Measurements from ENCODE around the gene CPM. TPM values are rescaled to one million over a fixed set of nuclear protein-coding genes. Genes with fewer than 3 reads are reported as not detected.
"Not testable (repeated sequence)": the region's sequence is repeated elsewhere in the genome, so short reads cannot be mapped to it uniquely, and the experiment has no call there.

Gene CPM
- total and polyA plus RNA-seq, 3 experiments from 2014 or later, result 0.26 to 1.9 (median 1.6) TPM

- H3K27me3 Mint-ChIP-seq, result peaks cover 0 to 4% of the 10 kb centered on the region in 2 donors
- peak overlapping the region; percentile 4 for H3K27ac ChIP-seq (ENCODE audit: low read depth, low read length)
- DNase-seq, result no peak
- no peaks in the 10 kb centered on the region for H3K9me3 ChIP-seq (ENCODE audit: low read length)
- POLR2A ChIA-PET, result interaction anchor here (0.7 kb wide), 1 partner anchor 203 kb away, joined by 3 read pairs; no protein-coding TSS in a partner anchor
- peak overlapping the region in 3 of 7 donors; percentile 6 to 50 (median 31) for H3K4me3 Mint-ChIP-seq
- CTCF ChIA-PET, result interaction anchor here (1.0 to 2.9 kb wide), 3 partner anchors 9 to 17 kb away, joined by 3 to 9 read pairs (median 3); no protein-coding TSS in a partner anchor
- no peaks in the 10 kb centered on the region for H3K9me3 Mint-ChIP-seq
- H3K4me3 ChIP-seq (ENCODE audit: low read length), result no peak overlapping the region
- peak overlapping the region in 7 of 8 donors; percentile 1 to 84 (median 26) for H3K27ac Mint-ChIP-seq
- H3K36me3 ChIP-seq (ENCODE audit: insufficient read depth, low read length), result peaks cover 36% of the 10 kb centered on the region
- H3K4me1 ChIP-seq (ENCODE audit: insufficient read depth, low read length), result peaks cover 35% of the 10 kb centered on the region
- no peaks in the 10 kb centered on the region for H3K27me3 ChIP-seq (ENCODE audit: insufficient read depth, low read length, poor library complexity, severe bottlenecking)
- H3K36me3 Mint-ChIP-seq, result peaks cover 0 to 74% (median 12%) of the 10 kb centered on the region in 3 donors
- H3K4me1 Mint-ChIP-seq, result peaks cover 46 to 70% (median 69%) of the 10 kb centered on the region in 3 donors
Observed at GRCh38 chr12:68812553-68813241, 120.3 kb downstream of the CPM start.

GRCh38 chr12:68811573-68811972 lies 121.4 kb downstream of the CPM start:
- peaks cover 42% of the 10 kb centered on the region for H3K4me1 ChIP-seq (ENCODE audit: insufficient read depth, low read length)
- H3K27me3 ChIP-seq (ENCODE audit: insufficient read depth, low read length, poor library complexity, severe bottlenecking); H3K4me3 ChIP-seq (ENCODE audit: low read length); POLR2A ChIA-PET; H3K27me3 Mint-ChIP-seq; H3K27ac ChIP-seq (ENCODE audit: low read depth, low read length); H3K9me3 ChIP-seq (ENCODE audit: low read length); H3K9me3 Mint-ChIP-seq; DNase-seq: not testable (repeated sequence)
- peaks cover 0 to 70% (median 11%) of the 10 kb centered on the region in 3 donors for H3K36me3 Mint-ChIP-seq
- H3K4me3 Mint-ChIP-seq, result peak overlapping the region in 2 of 7 donors; percentile 51 to 59
- H3K36me3 ChIP-seq (ENCODE audit: insufficient read depth, low read length), result peaks cover 30% of the 10 kb centered on the region
- peak overlapping the region in 4 of 8 donors; percentile 17 to 65 (median 30) for H3K27ac Mint-ChIP-seq
- peaks cover 51 to 73% (median 73%) of the 10 kb centered on the region in 3 donors for H3K4me1 Mint-ChIP-seq
- CTCF ChIA-PET, result interaction anchor here (0.7 to 1.2 kb wide), 2 partner anchors 19 to 345 kb away, joined by 3 to 6 read pairs; no protein-coding TSS in a partner anchor

- H3K9me3 ChIP-seq (ENCODE audit: low read length); H3K27me3 ChIP-seq (ENCODE audit: insufficient read depth, low read length, poor library complexity, severe bottlenecking); H3K4me3 ChIP-seq (ENCODE audit: low read length); H3K27me3 Mint-ChIP-seq; POLR2A ChIA-PET; H3K27ac ChIP-seq (ENCODE audit: low read depth, low read length); H3K9me3 Mint-ChIP-seq; DNase-seq; CTCF ChIA-PET: not testable (repeated sequence)
- Histone ChIP-seq H3K36me3 (ENCODE audit: insufficient read depth, low read length) (peaks cover 24% of the 10 kb centered on the region), H3K4me1 (ENCODE audit: insufficient read depth, low read length) (peaks cover 40% of the 10 kb centered on the region)
- Mint-ChIP-seq H3K4me3 (peak overlapping the region in 6 of 7 donors; percentile 64 to 97 (median 95)), H3K36me3 (peaks cover 0 to 62% (median 8%) of the 10 kb centered on the region in 3 donors), H3K4me1 (peaks cover 47 to 62% (median 58%) of the 10 kb centered on the region in 3 donors), H3K27ac (peak overlapping the region in 4 of 8 donors; percentile 35 to 98 (median 89))
Observed at GRCh38 chr12:68810027-68810389, 123.0 kb downstream of the CPM start.

DNA sequence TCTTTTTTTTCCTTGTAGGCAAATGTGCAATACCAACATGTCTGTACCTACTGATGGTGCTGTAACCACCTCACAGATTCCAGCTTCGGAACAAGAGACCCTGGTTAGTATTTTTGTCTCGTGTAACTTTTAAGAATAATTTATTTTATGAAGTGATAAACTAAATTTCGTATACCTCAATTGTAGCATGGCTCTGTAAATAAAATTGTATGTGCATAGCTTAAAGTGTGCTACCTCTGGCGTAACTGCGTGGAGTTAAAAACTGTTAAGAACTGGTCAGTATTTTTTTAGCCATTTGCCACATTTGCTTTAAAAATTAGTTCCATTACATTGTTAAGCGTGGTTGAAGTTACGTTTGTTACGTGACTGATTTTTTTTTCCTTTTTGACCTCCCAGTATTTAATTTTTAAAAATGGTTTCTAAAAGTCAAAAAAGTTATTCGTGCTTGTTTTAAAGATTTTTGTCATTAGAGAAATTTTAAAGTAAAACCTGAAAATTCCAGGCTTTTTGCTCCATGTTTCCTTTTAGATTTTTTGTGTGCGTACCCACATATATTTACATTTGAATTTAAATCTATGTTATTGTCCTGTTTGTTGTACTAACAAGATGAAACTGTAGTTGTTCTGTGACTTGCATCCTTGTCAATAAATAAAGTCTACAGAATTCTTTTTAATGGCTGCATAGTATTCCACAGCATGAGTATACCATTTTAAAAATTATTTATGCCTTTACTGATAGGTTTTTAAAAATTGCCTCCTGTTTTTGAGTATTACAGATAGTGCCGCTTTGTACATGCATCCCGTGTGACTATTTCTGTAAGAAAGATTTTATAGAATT lies 123.6 kb downstream of the CPM start:
- CTCF ChIA-PET, result interaction anchor here (1.0 to 3.2 kb wide), 5 partner anchors 8 to 63 kb away, joined by 3 to 20 read pairs (median 15); partner anchors contain the start of gene SLC35E3
- H3K36me3 ChIP-seq (ENCODE audit: insufficient read depth, low read length), result peaks cover 18% of the 10 kb centered on the region
- Mint-ChIP-seq H3K4me3 (peak overlapping the region; percentile 92 to 97 (median 95)), H3K27me3 (peaks cover 0 to 4% of the 10 kb centered on the region in 2 donors), H3K36me3 (peaks cover 0 to 56% (median 8%) of the 10 kb centered on the region in 3 donors), H3K27ac (peak overlapping the region; percentile 96 to 99 (median 98)), H3K4me1 (peaks cover 42 to 56% (median 52%) of the 10 kb centered on the region in 3 donors), H3K9me3 (no peaks in the 10 kb centered on the region)
- peaks cover 34% of the 10 kb centered on the region for H3K4me1 ChIP-seq (ENCODE audit: insufficient read depth, low read length)
- no peaks in the 10 kb centered on the region for H3K27me3 ChIP-seq (ENCODE audit: insufficient read depth, low read length, poor library complexity, severe bottlenecking)
- peak overlapping the region; percentile 87 for H3K4me3 ChIP-seq (ENCODE audit: low read length)
- peak overlapping the region; percentile 95 for H3K27ac ChIP-seq (ENCODE audit: low read depth, low read length)
- DNase-seq, result no peak
- POLR2A ChIA-PET, result interaction anchor here (0.6 to 2.2 kb wide), 4 partner anchors 63 to 521 kb away, joined by 3 to 6 read pairs (median 4); partner anchors contain the start of genes NUP107 and SLC35E3
- no peaks in the 10 kb centered on the region for H3K9me3 ChIP-seq (ENCODE audit: low read length)

DNA sequence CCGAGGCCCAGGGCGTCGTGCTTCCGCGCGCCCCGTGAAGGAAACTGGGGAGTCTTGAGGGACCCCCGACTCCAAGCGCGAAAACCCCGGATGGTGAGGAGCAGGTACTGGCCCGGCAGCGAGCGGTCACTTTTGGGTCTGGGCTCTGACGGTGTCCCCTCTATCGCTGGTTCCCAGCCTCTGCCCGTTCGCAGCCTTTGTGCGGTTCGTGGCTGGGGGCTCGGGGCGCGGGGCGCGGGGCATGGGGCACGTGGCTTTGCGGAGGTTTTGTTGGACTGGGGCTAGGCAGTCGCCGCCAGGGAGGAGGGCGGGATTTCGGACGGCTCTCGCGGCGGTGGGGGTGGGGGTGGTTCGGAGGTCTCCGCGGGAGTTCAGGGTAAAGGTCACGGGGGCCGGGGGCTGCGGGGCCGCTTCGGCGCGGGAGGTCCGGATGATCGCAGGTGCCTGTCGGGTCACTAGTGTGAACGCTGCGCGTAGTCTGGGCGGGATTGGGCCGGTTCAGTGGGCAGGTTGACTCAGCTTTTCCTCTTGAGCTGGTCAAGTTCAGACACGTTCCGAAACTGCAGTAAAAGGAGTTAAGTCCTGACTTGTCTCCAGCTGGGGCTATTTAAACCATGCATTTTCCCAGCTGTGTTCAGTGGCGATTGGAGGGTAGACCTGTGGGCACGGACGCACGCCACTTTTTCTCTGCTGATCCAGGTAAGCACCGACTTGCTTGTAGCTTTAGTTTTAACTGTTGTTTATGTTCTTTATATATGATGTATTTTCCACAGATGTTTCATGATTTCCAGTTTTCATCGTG lies 124.4 kb downstream of the CPM start:
- peak overlapping the region; percentile 87 for H3K4me3 ChIP-seq (ENCODE audit: low read length)
- Mint-ChIP-seq H3K27me3 (peaks cover 0 to 4% of the 10 kb centered on the region in 2 donors), H3K27ac (peak overlapping the region; percentile 96 to 99 (median 98)), H3K9me3 (no peaks in the 10 kb centered on the region), H3K4me1 (peaks cover 38 to 51% (median 46%) of the 10 kb centered on the region in 3 donors), H3K4me3 (peak overlapping the region; percentile 92 to 97 (median 95)), H3K36me3 (peaks cover 0 to 48% (median 8%) of the 10 kb centered on the region in 3 donors)
- H3K4me1 ChIP-seq (ENCODE audit: insufficient read depth, low read length), result peaks cover 30% of the 10 kb centered on the region
- H3K27me3 ChIP-seq (ENCODE audit: insufficient read depth, low read length, poor library complexity, severe bottlenecking), result no peaks in the 10 kb centered on the region
- H3K36me3 ChIP-seq (ENCODE audit: insufficient read depth, low read length), result peaks cover 14% of the 10 kb centered on the region
- peak; percentile 31 to 65 (median 36) for DNase-seq
- H3K27ac ChIP-seq (ENCODE audit: low read depth, low read length), result peak overlapping the region; percentile 95
- POLR2A ChIA-PET, result interaction anchor here (0.6 to 2.2 kb wide), 13 partner anchors 7 to 1539 kb away, joined by 3 to 32 read pairs (median 4); partner anchors contain the start of genes CAND1, MDM1, NUP107 and RAP1B
- no peaks in the 10 kb centered on the region for H3K9me3 ChIP-seq (ENCODE audit: low read length)
- CTCF ChIA-PET, result interaction anchor here (1.0 to 3.2 kb wide), 17 partner anchors 9 to 1540 kb away, joined by 3 to 20 read pairs (median 4); partner anchors contain the start of genes CAND1 and SLC35E3

GRCh38 chr12:68807576-68808387 lies 125.2 kb downstream of the CPM start, which contains the start of gene MDM2:
Gene MDM2 (plus strand): TSS chr12:68808177. CDS start chr12:68808478, 301 bp downstream.
- H3K9me3 ChIP-seq (ENCODE audit: low read length), result no peaks in the 10 kb centered on the region
- POLR2A ChIA-PET, result interaction anchor here (0.6 to 2.2 kb wide), 14 partner anchors 8 to 1539 kb away, joined by 3 to 32 read pairs (median 4); partner anchors contain the start of genes CAND1, MDM1, RAP1B and SLC35E3
- H3K36me3 Mint-ChIP-seq, result peaks cover 0 to 40% (median 5%) of the 10 kb centered on the region in 3 donors
- H3K4me3 ChIP-seq (ENCODE audit: low read length), result peak within 1 kb of the TSS; percentile 87
- no peaks in the 10 kb centered on the region for H3K27me3 ChIP-seq (ENCODE audit: insufficient read depth, low read length, poor library complexity, severe bottlenecking)
- H3K4me3 Mint-ChIP-seq, result peak within 1 kb of the TSS; percentile 92 to 97 (median 95)
- H3K4me1 Mint-ChIP-seq, result peaks cover 30 to 43% (median 38%) of the 10 kb centered on the region in 3 donors
- H3K9me3 Mint-ChIP-seq, result no peaks in the 10 kb centered on the region
- H3K27ac ChIP-seq (ENCODE audit: low read depth, low read length), result peak within 1 kb of the TSS; percentile 95
- peaks cover 24% of the 10 kb centered on the region for H3K4me1 ChIP-seq (ENCODE audit: insufficient read depth, low read length)
- peak within 1 kb of the TSS; percentile 98 to 99 (median 99) for H3K27ac Mint-ChIP-seq
- peaks cover 6% of the 10 kb centered on the region for H3K36me3 ChIP-seq (ENCODE audit: insufficient read depth, low read length)
- peak; percentile 96 to 99 (median 98) for DNase-seq
- peaks cover 0 to 4% of the 10 kb centered on the region in 2 donors for H3K27me3 Mint-ChIP-seq
- CTCF ChIA-PET, result interaction anchor here (0.8 to 3.2 kb wide), 21 partner anchors 10 to 1539 kb away, joined by 3 to 20 read pairs (median 4); partner anchors contain the start of genes CAND1 and SLC35E3
